ENCODE measurements around the gene PRR23E.

Gene PRR23E

GRCh38 chr3:127221037-127221436, 28.1 kb downstream of the PRR23E start:
- intact Hi-C loops (cut with DNase I): no loop called here
- DNase-seq: no peak

- no peak for DNase-seq
- intact Hi-C loops (cut with DNase I): no loop called here
Measured at GRCh38 chr3:127221446-127222035, 28.6 kb downstream of the PRR23E start.

- intact Hi-C loops (cut with DNase I): no loop called here
- DNase-seq: no peak
Measured at GRCh38 chr3:127222163-127222562, 29.2 kb downstream of the PRR23E start.

- no peak for DNase-seq
- intact Hi-C loops (cut with DNase I): no loop called here
Measured at GRCh38 chr3:127222664-127223063, 29.7 kb downstream of the PRR23E start.

GRCh38 chr3:127224118-127224517, 31.2 kb downstream of the PRR23E start:
- intact Hi-C loops (cut with DNase I): no loop called here
- DNase-seq: peak in 1 of 10 donors; percentile 53

GRCh38 chr3:127226457-127226856, 33.5 kb downstream of the PRR23E start:
- intact Hi-C loops (cut with DNase I): no loop called here
- no peak for DNase-seq

GRCh38 chr3:127226946-127227842, 34.3 kb downstream of the PRR23E start:
- DNase-seq: no peak
- intact Hi-C loops (cut with DNase I): no loop called here

GRCh38 chr3:127228866-127229265, 35.9 kb downstream of the PRR23E start:
- DNase-seq: no peak
- intact Hi-C loops (cut with DNase I): no loop called here

GRCh38 chr3:127233371-127233770, 40.4 kb downstream of the PRR23E start:
- intact Hi-C loops (cut with DNase I): no loop called here
- no peak for DNase-seq

GRCh38 chr3:127234778-127235177, 41.8 kb downstream of the PRR23E start:
- intact Hi-C loops (cut with DNase I): no loop called here
- DNase-seq: no peak

GRCh38 chr3:127235706-127236105, 42.8 kb downstream of the PRR23E start:
- intact Hi-C loops (cut with DNase I): no loop called here
- no peak for DNase-seq

- intact Hi-C loops (cut with DNase I): no loop called here
- DNase-seq: no peak
Measured at GRCh38 chr3:127237835-127238234, 44.9 kb downstream of the PRR23E start.

GRCh38 chr3:127238602-127239001, 45.7 kb downstream of the PRR23E start:
- no peak for DNase-seq
- intact Hi-C loops (cut with DNase I): no loop called here

GRCh38 chr3:127247292-127247691, 54.4 kb downstream of the PRR23E start:
- intact Hi-C loops (cut with DNase I): no loop called here
- no peak for DNase-seq
